ENCODE results near the gene USP49. TPM values are rescaled to one million over a fixed set of nuclear protein-coding genes. Genes with fewer than 3 reads are reported as not detected.

USP49 gene
- total and polyA plus RNA-seq, 10 of the 15 experiments (the other 5 are each of a cell fraction or from before 2014, with no cell fraction given), result 1.0 to 7.7 (median 4.3) TPM

DNA sequence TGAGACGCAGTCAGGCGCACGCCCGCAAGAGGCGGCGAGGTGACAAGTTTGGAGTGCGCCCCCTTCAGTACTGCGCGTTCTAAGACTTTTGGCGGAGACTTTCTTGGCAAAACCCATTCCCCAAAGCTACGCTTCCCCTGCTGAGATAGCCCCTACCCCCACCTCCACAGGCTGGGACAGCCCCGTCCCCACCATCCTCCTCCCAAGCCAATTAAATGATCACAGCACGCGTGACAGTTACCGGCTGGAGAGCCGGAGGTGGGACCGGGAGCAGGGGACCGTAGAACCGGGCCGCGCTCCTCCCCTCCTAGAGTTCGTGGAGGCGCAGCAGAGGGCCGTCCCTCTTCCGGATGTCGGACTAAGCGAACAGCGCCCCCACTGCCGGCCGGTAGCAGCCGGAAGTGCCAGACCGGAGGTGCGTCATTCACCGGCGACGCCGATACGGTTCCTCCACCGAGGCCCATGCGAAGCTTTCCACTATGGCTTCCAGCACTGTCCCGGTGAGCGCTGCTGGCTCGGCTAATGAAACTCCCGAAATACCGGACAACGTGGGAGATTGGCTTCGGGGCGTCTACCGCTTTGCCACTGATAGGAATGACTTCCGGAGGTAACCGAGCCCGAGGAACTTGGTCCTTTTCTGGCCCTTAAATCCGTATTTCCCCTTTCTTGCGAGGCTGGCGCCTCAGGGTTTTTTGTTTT lies 107.8 kb downstream of the USP49 start, which contains the start of gene TOMM6:
TSS of gene TOMM6 (plus strand) at position 476 of the 699 bp plus-strand sequence. CDS start at position 480, 4 bp downstream.
- intact Hi-C loops (cut with micrococcal nuclease; ENCODE audit: unreplicated experiment), result loop anchor here (1.0 to 5.0 kb wide), 6 partner anchors 53 to 775 kb away; partner anchors contain the start of genes BYSL, MED20, TFEB and UBR2
- ChIA-PET SMC1A (ENCODE audit: uncharacterized antibody, unreplicated experiment) (interaction anchor here (1.1 to 5.6 kb wide), 4 partner anchors 134 to 261 kb away, joined by 4 to 54 read pairs (median 13); partner anchors contain the start of genes BYSL and MED20), POLR2A (interaction anchor here (0.6 to 3.9 kb wide), 8 partner anchors 48 to 1042 kb away, joined by 3 to 30 read pairs (median 3); partner anchors contain the start of genes BYSL and MED20), RAD21 (ENCODE audit: unreplicated experiment) (interaction anchor here (0.6 to 5.0 kb wide), 9 partner anchors 9 to 261 kb away, joined by 3 to 80 read pairs (median 3); partner anchors contain the start of genes BYSL, MED20 and USP49), CTCF (interaction anchor here (0.5 to 8.3 kb wide), 22 partner anchors 11 to 1105 kb away, joined by 3 to 141 read pairs (median 4); partner anchors contain the start of genes BYSL, MED20 and TAF8)
- peak within 1 kb of the TSS; percentile 94 for H3K9ac ChIP-seq (ENCODE audit: control insufficient read depth, insufficient read depth, low read length)
- H4K20me1 ChIP-seq (ENCODE audit: control insufficient read depth, insufficient read depth), result no peaks in the 10 kb centered on the region
- H3K9me3 ChIP-seq (replicated peaks; ENCODE audit: control insufficient read depth, insufficient read depth, low read length), result no peaks in the 10 kb centered on the region
- peak within 1 kb of the TSS; percentile 98 for H3K4me2 ChIP-seq (ENCODE audit: control insufficient read depth, insufficient read depth)
- DNase-seq (ENCODE audit: low read depth, low spot score), result peak; percentile 77
- peak; percentile 90 for ATAC-seq
- peaks cover 5 to 18% of the 10 kb centered on the region in 2 experiments for H3K36me3 ChIP-seq (ENCODE audit: control insufficient read depth in 2 of 2, insufficient read depth in 2 of 2, low read length in 1 of 2)
- WGBS (ENCODE audit: insufficient coverage, insufficient replicate concordance, low lambda C conversion rate, missing lambda C conversion rate), result under 1% methylated on average over 55 of the region's 55 CpGs
- no peaks in the 10 kb centered on the region for H3K27me3 ChIP-seq (replicated peaks in 1 of 2; ENCODE audit: control insufficient read depth in 2 of 2, insufficient read depth in 2 of 2, low read length in 1 of 2)
- peak; percentile 98 for FAIRE-seq
- H3K4me3 ChIP-seq, result peak within 1 kb of the TSS; percentile 100
- peak within 1 kb of the TSS; percentile 96 for H2AFZ ChIP-seq (ENCODE audit: control insufficient read depth, low read depth, low read length)
- peaks cover 22% of the 10 kb centered on the region for H3K4me1 ChIP-seq (ENCODE audit: control insufficient read depth, insufficient read depth, low read length)
- peak within 1 kb of the TSS; percentile 93 for H3K27ac ChIP-seq (ENCODE audit: control insufficient read depth, insufficient read depth)
- in situ Hi-C loops (cut with MboI), result loop anchor here (5.0 kb wide), 1 partner anchor 255 kb away; no protein-coding TSS in a partner anchor
- BruUV-seq (replicated peaks), result no TSS peak
- H3K79me2 ChIP-seq (ENCODE audit: control insufficient read depth, insufficient read depth, low read length), result peaks cover 25% of the 10 kb centered on the region
- TF ChIP-seq, protein P1, sequence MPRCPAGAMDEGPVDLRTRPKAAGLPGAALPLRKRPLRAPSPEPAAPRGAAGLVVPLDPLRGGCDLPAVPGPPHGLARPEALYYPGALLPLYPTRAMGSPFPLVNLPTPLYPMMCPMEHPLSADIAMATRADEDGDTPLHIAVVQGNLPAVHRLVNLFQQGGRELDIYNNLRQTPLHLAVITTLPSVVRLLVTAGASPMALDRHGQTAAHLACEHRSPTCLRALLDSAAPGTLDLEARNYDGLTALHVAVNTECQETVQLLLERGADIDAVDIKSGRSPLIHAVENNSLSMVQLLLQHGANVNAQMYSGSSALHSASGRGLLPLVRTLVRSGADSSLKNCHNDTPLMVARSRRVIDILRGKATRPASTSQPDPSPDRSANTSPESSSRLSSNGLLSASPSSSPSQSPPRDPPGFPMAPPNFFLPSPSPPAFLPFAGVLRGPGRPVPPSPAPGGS (IDR thresholded peaks at IDR 0.05; ENCODE audit: borderline replicate concordance, insufficient read depth, low read depth, low read length, poor library complexity, severe bottlenecking), result peak; percentile 13
- TF ChIP-seq, protein P2, sequence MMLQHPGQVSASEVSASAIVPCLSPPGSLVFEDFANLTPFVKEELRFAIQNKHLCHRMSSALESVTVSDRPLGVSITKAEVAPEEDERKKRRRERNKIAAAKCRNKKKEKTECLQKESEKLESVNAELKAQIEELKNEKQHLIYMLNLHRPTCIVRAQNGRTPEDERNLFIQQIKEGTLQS (IDR thresholded peaks at IDR 0.05; ENCODE audit: borderline replicate concordance, extremely low read depth, low read depth, low read length), result peak; percentile 90; the same call in 1 of the 2 replicates
- TF ChIP-seq, protein P3, sequence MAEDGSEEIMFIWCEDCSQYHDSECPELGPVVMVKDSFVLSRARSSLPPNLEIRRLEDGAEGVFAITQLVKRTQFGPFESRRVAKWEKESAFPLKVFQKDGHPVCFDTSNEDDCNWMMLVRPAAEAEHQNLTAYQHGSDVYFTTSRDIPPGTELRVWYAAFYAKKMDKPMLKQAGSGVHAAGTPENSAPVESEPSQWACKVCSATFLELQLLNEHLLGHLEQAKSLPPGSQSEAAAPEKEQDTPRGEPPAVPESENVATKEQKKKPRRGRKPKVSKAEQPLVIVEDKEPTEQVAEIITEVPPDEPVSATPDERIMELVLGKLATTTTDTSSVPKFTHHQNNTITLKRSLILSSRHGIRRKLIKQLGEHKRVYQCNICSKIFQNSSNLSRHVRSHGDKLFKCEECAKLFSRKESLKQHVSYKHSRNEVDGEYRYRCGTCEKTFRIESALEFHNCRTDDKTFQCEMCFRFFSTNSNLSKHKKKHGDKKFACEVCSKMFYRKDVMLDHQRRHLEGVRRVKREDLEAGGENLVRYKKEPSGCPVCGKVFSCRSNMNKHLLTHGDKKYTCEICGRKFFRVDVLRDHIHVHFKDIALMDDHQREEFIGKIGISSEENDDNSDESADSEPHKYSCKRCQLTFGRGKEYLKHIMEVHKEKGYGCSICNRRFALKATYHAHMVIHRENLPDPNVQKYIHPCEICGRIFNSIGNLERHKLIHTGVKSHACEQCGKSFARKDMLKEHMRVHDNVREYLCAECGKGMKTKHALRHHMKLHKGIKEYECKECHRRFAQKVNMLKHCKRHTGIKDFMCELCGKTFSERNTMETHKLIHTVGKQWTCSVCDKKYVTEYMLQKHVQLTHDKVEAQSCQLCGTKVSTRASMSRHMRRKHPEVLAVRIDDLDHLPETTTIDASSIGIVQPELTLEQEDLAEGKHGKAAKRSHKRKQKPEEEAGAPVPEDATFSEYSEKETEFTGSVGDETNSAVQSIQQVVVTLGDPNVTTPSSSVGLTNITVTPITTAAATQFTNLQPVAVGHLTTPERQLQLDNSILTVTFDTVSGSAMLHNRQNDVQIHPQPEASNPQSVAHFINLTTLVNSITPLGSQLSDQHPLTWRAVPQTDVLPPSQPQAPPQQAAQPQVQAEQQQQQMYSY (CRISPR knock-in tag; IDR thresholded peaks at IDR 0.05), result no peak
- TF ChIP-seq TBL1XR1 (IDR thresholded peaks at IDR 0.05; ENCODE audit: low read depth, low read length) (no peak), SRF (IDR thresholded peaks at IDR 0.05; ENCODE audit: low read depth in 2 of 2, low read length in 2 of 2) (peak in 1 of 2 experiments; percentile 87; a peak in 3 of 4 replicates), YBX1 (IDR thresholded peaks at IDR 0.05) (no peak), NFYB (IDR thresholded peaks at IDR 0.05; ENCODE audit: insufficient read depth, low read depth, low read length) (no peak), CBFB (IDR thresholded peaks at IDR 0.05; ENCODE audit: low read depth) (no peak), ASH2L (IDR thresholded peaks at IDR 0.05; ENCODE audit: borderline replicate concordance, low read depth) (peak; percentile 24; the same call in 1 of the 2 replicates), ZNF217 (IDR thresholded peaks at IDR 0.05) (no peak), GABPA (IDR thresholded peaks at IDR 0.05; ENCODE audit: low read depth) (peak; percentile 96)
- TF ChIP-seq, protein P4, sequence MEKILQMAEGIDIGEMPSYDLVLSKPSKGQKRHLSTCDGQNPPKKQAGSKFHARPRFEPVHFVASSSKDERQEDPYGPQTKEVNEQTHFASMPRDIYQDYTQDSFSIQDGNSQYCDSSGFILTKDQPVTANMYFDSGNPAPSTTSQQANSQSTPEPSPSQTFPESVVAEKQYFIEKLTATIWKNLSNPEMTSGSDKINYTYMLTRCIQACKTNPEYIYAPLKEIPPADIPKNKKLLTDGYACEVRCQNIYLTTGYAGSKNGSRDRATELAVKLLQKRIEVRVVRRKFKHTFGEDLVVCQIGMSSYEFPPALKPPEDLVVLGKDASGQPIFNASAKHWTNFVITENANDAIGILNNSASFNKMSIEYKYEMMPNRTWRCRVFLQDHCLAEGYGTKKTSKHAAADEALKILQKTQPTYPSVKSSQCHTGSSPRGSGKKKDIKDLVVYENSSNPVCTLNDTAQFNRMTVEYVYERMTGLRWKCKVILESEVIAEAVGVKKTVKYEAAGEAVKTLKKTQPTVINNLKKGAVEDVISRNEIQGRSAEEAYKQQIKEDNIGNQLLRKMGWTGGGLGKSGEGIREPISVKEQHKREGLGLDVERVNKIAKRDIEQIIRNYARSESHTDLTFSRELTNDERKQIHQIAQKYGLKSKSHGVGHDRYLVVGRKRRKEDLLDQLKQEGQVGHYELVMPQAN (conservative IDR thresholded peaks at IDR 0.05), result peak; percentile 75; the same call in 1 of the 2 replicates

Data from GM12878 (cell line).